CD4-positive, alpha-beta T cell treated with Interleukin-15 for 1 hour (primary cell): Measurements from ENCODE around the gene MEIS1.

Experiments used
- DNase-seq: peaks from one replicate; pipeline ENCODE4 v3.0.0-alpha.2; 2020

MEIS1 gene

DNA sequence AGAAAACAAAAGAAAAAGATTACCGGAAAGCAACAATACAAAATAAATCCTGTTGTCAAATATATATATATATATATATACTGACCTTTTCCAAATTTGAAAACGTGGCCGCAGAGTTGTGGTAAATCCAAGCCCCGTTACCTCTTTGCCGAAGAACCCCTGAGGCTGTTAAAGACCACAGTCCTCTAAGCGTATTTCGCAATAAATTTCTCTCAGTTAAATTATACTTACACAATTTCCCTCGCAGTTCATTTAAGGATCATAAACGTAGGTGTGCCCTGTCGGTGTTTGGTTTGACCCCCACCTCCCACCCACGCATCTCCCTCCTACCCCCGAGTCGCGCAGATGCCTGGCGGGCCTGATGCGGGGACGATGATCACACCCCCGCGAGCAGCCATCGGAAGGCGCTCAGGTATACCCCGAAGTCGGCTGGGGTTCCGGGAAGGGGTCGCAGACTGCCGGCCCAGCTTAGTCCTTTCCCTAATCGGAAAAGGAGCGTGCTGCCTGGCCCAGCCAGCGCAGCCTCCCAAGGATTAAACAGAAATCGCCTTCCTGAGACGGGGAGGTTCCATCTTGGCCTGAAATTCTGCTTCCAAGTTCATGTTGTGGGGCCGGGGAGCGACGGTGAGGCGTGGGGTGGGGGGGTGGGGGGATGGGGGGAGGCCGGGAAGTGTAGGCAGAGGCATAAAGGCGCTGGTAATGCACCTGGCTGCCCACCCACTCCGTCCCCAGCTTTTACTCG lies 2.9 kb upstream of the MEIS1 start:
- DNase-seq, result no peak

GRCh38 chr2:66432801-66433694 lies 1.9 kb upstream of the MEIS1 start:
- DNase-seq, result peak; percentile 28

GRCh38 chr2:66433695-66433944 lies 1.3 kb upstream of the MEIS1 start:
- no peak for DNase-seq

DNA sequence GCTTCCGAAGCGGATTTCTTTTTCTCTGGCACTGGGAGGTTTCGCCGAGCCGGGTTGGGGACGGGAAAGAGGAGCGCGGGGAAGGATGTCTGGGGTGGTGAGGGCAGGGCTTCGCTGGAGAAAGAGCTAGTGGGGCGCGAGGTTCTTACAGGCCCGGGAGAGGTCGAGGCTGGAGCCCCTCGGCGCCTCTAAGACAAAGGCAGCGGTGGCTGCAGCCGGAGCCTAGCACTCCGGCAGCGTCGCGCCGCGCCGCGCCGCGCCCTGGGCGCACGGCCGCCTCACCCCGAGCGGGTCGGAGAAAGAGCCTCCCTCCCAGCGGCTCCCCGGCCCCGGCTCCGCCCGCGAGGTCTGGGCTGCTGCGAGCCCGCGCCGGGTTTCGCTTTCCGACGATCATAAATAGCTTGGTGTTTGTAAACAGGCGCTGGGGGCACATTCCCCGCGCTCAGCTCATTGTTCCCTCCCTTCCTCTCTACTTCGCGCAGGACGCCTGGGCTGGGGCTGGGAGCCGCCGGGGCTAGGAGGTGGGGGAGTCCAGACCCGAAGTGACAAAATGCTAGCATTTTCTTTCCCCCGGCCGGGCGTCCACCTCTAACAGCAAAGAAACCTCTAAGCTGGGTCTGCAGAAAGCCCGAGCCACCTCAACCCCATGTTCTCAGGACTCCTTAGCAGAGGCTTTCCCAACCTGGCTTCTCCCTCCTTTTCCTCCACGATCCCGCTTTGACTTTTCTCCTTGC lies 813 bp upstream of the MEIS1 start:
- DNase-seq, result no peak

- no peak for DNase-seq
Observed at GRCh38 chr2:66435549-66435875, 587 bp downstream of the MEIS1 start.

GRCh38 chr2:66435963-66436362 lies 1.0 kb downstream of the MEIS1 start:
- no peak for DNase-seq

- DNase-seq, result no peak
Observed at GRCh38 chr2:66436581-66437001, 1.7 kb downstream of the MEIS1 start.

- DNase-seq, result no peak
Observed at GRCh38 chr2:66437109-66437690, 2.3 kb downstream of the MEIS1 start.

GRCh38 chr2:66437691-66438497 lies 3.0 kb downstream of the MEIS1 start:
- no peak for DNase-seq

GRCh38 chr2:66438498-66438833 lies 3.5 kb downstream of the MEIS1 start:
- no peak for DNase-seq

GRCh38 chr2:66438891-66439811 lies 4.2 kb downstream of the MEIS1 start:
- DNase-seq, result no peak

DNA sequence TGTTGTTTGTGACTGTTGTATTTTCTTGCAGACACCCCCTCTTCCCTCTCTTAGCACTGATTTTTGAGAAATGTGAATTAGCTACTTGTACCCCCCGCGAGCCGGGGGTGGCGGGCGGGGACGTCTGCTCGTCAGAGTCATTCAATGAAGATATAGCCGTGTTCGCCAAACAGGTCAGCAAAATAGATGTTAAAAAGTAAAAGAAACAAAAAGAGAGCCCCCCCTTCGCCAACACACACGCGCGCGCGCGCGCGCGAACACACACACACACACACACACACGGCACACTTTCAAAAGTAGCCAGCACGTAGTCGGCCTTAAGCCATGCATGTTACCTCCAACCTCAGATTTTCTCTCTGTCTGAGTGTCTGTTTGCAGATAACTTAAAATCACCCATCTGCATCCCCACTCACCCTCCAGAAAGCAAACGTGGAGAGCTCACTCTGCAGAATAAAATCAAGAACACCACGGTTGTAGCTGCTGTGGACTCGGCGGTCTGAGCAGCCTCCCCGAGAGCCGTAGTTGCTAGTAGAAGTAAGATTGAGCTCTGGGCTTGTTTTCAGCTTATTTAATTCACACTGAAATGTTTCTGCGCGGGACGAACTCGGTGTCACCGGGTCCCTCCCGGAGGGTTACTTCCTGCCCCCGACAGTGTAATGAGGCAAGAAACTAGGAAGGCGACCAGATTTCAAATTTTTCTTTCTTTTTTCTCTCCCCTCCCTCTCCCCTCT lies 5.1 kb downstream of the MEIS1 start:
- DNase-seq, result no peak

DNA sequence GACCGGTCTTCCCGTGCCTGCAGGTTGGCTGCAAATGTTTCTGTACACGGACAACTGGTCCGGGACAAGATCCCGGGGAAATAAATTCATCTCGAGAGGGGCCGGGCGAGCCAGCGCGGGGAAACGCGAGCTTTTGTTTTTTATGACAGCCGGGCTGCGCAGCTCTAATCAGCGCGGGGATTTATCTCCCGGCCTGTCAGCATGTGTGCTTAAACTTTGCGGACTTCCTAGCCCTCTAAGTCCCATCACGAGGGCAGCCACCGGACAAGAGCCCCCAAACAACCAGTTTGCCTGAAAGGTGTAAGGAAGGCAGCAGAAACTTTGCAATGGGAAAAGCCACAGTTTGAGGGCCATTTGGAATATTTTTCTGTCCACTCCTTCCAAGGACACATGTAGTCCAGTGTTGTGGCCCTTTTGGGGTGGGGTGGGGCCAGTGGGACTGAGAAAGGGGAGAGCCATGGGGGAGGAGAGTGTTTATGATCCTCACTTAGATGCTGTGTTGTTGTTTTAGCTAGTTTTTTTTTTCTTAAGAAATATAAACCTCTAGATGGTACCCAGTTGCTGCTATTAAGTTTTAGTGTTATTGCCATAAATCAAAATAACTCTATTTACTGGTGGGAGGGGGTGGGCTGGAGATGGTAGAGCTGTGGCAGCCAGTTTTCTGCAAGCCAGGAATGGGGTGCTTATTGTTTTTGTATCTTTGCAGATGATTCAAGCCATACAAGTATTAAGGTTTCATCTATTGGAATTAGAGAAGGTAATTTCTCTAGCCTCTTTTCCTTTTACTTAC lies 6.0 kb downstream of the MEIS1 start:
- no peak for DNase-seq

DNA sequence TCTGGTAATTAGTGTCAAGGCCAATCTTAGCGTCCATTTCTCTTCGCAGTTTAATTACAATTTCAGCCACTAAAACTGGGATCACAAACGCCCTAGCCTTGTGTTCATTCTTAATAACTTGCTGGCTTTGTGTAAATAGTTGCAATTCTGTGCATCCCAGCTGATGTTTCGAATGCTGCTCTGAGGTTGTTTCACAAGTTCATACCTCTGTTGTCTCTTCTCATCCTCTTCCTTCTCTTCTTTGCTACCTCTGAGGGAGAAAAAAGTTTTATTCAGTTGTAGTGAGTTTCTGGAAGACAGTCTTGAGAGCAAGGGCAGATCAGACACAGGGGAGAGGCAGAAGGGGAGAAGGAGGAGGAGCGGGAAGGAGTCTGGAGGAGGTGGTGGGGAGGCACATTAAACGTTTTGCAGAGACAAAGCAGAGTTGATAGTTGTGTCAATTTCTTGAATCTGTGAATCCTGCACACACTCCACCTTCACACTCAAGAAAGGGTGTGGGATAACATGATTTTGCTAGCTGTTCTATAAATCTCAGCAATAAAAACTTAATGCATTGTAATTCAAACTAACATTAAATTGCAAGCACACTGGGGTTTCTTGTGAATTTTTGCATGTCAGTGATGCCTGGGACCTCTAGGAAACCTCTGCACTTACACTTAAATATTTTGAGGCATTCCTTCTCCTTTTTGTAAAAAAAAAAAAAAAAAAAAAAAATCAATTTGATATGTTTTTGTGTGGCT lies 6.8 kb downstream of the MEIS1 start:
- no peak for DNase-seq

GRCh38 chr2:66442516-66443185 lies 7.7 kb downstream of the MEIS1 start:
- DNase-seq, result no peak

DNA sequence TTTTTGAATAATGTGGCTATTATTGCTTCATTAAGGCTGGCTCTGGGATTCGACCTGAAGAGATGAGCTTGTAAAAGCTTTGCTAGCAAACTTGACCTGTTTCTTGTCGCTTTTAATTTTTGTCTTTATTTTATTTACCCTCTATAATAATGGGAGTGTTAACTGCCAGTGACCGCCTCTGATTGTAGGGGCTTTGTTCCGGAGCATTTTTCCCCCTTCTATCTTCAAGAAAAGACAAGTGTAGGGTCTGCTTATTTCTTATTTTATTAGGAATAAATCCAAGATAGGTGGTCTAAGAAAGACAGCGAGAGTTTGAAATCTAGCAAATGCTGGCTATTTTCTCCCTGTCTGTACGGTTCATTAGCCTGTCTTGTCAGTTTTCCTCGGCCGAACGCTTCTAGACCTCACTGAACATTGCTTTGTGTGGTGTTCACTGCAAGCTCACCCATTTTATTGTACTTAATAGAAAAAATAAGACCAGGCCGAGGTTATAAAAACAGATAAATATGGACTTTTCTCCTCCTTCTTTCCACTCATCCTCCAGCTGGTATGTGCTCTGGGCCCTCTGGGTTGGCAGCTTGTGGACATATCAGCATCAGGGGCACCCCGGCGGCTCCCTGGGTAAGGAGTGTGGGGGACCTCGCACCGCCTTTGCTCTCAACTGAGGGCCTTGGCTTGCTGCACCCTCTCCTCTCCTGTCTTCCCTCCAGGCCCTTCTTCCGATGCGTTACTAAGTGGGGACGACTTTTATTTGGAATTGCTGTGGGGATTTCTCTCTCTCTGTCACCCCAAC lies 8.5 kb downstream of the MEIS1 start:
- no peak for DNase-seq

GRCh38 chr2:66443979-66444861 lies 9.3 kb downstream of the MEIS1 start:
- no peak for DNase-seq
